Stimulated activated naive CD4-positive, alpha-beta T cell treated with Interleukin-2 at 50 U/mL for 16 hours (primary cell): ENCODE results near the gene SLC4A2.

ENCODE experiments used
- DNase-seq: peaks from one replicate; lab custom pipeline; 2025; lab: John Stamatoyannopoulos, UW

Gene SLC4A2

DNA sequence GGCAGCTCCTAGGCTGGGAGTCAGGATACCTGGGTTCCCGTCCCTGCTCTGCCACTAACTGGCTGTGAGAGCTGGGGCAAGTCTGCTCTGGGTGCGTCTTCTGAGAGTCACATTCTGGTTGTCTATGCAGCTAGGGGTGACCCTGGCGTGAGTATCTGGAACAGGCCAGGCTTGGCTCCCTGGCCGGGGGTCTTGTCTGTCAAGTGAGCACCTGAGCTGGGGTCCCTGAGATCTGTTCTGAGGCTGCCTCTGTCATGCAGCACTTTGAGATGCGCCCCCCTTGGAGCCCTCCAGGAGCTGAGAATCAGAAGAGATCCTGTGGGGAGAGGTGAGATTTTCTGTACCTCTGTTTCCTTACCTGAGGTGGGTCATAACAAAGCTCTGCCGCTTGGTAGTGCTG, 34.4 kb downstream of the SLC4A2 start:
- DNase-seq: no peak

DNA sequence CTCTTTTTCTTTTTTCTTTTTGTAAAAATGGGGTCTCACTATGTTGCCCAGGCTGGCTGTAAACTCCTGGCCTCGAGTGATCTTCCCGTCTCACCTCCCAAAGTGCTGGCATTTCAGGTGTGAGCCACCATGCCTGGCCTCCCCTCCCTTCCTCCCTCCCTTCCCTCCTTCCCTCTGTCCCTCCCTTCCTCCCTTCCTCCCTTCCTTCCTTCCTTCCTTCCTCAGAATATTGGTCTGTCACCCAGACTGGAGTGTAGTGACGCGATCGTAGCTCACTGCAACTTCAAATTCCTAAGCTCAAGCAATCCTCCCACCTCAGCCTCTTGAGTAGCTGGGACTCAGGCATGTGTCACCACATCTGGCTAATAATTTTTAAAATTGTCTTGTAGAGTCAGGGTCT, 35.3 kb downstream of the SLC4A2 start:
- DNase-seq: no peak

DNA sequence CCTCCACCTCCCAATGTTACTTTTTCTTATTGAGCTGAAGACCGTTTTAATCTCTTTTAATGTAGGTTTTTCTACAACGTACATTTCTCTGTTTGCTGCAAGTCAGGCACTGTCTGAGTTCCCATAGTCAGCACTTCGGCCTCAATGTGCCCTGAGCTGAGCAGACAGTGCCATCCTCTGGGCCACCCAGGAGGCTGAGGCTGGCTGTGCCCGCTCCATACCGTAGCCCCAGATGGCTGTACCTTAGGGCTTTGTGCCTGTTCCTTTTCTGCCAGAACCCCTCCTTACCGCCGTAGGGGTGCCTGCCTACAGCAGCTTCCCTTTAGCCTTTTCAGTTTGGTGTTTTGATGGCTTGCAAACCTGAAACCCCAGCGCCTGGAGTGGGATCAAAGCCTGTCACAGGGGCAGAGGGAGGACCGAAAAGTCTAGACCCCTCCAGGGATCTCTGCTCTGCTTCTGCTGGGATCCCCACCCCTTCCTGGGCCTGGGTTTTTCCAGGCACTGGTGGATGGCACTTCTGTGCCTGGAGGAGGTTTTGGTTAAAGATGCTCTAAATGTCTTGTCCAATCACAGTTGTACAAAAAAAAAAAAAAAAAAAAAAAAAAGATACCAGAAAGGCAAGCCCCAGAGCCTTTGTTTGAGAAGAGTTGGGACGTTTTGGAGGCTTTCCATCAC, 35.9 kb downstream of the SLC4A2 start:
- DNase-seq: no peak

DNA sequence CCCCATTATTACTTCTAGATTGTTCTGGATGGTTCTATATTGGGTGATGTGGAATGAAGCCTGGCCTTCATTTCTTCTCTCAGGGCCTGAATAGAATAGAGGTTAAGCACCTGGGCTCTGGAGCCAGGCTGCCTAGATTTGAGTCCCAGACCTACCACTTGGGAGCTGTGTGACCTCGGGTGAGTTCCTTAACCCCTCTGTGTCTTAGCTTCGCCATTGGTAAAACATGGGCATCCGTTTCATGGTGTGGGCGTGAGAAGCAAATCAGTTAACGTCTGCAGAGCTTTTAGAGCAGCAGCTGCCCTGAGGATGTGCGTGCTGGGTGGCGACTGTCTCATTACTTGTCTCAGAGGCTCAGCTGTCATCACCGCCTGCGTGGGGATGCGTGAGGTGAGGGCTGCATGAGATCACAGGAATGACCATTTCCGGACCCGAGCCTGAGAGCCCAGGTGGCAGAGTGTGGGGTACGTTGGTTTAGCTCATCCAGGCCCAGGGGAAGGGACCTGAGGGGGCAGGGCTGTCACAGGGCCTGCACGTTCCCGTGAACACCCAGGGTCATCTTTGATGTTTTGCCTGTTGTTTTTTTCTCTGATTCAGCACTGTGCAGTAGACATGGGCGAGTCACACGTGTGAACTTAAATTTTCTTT, 36.6 kb downstream of the SLC4A2 start:
- no peak for DNase-seq

DNA sequence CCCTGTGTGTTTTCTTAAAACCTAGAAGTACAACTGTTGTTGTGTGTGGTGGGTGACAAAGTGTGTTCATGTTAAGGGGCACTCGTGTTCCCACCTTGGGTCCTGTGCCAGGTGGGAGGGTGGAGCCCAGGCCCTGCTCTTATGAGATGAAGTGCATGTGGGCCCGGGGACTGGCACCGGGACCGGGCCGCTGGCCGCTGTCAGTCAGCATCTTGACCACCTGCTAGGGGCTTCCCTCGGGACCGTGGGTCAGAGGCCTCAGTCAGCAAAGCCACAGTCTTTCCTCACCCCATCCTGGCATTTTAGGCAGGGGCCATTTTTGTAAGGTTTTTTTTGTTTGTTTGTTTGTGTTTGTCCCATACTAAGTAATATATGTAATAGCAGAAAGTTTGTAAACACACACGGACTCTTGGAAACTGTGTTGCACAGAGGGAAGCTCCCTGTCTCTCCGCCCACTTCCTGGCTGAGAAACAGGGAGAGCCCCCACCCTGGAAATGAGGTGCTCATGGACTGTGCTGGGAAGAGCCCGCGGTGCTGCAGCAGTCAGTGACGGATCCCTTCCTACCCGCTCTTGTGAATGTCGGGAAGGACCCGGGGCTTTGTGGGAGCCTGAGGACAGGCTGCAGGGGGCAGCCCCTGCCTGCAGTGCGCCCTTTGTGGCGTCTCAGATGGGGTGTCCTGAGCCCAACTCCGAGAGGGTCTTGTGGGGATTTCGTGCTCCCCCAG, 40.3 kb downstream of the SLC4A2 start:
- no peak for DNase-seq

DNA sequence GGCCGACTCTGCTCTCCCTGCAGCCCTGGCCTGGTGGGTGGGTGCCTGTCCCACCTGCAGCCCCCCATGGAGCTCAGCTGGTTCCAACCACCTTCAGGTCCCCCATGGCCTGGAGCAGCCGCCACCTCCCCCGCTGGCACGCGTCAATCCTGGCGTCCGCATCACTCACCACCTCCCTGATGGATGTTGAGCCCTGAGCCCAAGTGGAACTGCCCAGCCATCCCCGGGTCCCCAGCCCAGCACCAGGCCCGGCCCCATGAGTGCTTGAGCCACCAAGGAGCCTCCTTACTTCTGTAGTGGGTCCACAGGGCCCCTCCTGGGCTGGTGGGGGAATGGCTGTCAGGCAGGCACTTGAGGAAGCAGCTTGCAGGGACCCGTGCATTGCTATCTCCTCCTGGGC, 41.5 kb downstream of the SLC4A2 start:
- DNase-seq: no peak

DNA sequence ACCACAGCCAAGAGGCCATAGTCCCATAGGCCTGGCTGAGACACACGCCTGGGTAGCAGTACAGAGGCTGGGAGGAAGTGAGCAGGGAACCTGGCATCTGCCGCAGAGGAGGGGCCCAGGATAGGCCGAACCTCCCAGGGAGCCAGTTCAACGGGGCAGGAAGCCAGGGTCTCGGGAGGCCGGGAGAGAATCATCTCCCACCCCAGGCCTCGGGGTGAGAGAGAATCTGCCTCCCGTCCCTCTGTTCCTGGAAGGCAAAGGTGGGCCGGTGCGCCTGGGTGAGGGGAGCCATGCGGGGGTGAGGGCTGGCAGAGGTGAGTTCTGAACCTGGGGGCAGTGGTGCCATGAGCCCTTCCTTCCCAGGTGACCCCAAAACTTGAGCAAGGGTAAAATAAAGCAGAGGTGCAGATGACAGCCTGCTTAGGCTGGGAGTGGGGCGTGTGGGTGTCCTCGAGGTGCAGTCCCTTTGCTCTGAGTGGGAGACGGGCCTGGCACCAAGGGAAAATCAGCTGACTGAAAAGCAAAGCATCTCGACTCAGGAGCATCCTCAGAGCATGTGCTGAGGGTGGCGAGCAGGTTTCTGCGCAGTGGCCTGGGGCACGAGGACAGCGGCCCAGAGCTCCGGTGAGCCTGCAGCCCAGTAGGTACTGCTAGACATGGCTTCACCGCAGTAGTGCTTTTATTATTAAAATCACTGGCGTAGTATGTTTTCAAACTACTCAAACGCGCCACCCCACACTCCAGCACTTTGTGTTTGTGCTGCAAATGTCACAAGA, 42.4 kb downstream of the SLC4A2 start:
- no peak for DNase-seq

DNA sequence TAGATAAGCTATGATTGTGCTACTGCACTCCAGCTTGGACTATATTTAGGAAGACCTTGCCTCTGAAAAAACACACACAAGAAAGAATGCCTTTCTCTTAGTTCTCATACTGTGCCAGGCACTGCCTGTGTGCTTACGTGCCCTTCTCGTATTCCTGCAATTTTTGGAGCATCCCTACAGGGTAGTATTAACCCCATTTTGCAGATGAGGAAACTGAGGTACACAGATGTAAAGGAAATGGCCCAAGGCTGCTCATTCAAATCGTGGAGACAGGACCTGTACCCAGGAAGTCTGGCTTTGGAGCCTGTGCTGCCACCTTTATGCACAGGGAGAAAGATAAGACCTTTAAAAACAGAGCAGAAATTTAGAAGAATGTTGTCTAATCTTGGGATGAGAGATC, 43.6 kb downstream of the SLC4A2 start:
- no peak for DNase-seq

DNA sequence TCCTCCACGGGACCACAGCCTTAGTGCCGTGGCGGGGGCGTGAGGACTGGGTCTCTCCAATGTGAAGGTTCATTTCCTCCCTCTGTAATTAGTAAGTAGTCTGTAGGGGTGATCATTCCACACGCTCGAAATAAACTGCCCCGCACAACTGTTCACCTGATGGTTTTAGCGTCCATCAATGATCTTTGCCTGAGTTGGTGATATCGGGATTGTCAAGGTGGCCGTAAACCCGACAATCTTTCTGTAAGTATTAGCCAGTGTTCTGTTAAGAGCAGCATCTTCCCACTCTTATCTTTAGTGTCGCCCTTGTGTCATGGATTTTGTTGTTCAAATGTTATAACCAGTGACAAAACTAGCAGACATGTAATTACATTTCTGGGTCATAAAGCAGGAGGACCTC, 44.6 kb downstream of the SLC4A2 start:
- no peak for DNase-seq

DNA sequence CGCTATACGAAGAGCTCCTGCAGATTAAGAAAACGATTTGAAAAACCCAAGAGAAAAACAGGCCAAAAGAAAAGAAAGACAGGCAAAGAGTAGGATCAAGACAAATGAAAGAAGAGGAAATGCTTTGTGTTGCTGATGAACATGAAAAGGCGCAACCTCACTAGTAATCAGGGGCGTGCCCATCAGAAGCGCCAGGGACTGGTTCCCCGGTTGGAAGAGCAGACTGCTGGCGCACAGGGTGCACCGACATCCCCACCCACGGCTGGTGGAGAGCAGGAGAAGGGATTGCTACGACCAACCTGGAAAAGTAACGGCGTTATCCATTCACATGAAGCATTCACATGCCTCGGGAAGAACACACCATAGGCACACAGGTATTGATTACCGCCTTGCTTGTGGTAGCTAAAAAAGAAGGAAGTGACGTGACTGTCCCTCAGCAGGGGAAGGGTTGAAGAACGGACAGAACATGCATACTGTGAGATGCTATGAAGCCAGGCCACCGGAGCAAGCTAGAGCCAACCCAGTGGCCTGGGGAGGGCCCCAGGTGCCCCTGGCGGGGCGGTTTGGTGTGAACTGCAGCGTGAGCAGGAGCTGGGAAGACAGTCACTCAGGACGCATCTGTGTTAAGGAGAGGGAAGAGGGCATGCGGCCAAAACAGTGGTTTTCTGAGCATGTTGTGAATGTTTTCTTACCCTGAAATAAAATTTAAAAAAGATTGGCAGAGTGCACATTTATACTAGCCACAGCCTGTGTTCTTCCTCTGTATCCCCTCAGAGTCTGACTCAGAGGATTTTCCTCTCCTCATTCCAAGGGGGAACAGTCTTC, 45.2 kb downstream of the SLC4A2 start:
- no peak for DNase-seq

DNA sequence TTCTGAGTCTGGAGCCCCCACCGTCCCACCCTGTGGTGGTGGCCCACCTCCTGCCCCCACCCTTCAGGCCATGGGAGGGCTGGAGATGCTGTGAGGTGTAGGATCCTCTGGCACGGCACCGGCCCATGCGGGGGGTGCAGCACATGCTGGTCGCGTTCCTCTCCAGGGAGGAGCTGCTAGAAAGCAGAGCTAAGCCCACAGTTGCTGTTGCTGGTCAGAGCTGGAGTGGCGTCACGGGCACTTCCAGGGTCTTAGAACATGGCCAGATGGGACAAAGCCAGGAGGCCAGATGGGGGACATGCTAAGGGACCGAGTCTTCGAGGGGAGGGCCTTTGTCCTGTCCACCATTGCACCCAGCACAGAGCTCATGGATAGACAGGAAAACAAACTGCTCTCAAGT, 48.5 kb downstream of the SLC4A2 start:
- DNase-seq: no peak

DNA sequence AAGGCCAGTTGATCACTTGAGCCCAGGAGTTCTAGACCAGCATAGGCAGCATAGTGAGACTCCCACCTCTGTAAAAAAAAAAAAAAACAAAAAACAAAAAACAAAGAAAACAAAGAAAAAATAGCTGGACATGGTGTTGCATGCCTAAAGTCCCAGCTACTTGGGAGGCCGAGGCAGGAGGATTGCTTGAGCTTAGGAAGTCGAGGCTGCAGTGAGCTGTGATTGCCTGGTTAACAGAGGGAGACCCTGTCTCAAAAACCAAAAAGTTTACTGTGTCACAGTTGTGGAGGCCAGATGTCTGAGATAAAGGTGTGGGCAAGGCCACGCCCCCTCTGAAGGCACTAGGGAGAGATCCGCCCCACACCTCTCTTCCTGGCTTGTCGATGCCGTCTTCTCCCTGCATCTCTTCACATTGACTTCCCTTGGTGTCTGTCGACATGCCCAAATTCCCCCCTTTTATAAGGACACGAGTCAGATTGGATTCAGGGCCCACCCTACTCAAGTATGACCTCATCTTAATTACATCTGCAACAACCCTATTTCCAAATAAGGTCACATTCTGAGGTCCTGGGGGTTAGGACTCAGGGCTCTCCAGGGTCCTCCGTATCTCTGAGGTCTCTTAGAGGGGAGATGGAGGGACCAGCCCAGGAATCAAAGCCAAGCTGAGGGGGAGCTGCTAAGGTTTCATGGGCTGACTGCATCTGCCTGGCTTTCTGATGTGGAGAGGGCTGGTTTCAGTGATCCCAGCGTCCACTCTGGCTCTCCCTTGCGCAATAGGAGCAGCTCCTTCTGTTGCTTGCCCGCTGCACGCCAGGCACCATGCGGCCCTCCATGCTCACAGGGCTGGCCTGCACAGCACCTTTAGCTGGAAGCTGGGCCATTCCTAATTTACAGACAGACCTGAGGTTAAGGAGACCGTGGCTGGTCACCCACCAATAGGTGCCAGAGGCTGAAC, 50.0 kb downstream of the SLC4A2 start:
- DNase-seq: no peak

DNA sequence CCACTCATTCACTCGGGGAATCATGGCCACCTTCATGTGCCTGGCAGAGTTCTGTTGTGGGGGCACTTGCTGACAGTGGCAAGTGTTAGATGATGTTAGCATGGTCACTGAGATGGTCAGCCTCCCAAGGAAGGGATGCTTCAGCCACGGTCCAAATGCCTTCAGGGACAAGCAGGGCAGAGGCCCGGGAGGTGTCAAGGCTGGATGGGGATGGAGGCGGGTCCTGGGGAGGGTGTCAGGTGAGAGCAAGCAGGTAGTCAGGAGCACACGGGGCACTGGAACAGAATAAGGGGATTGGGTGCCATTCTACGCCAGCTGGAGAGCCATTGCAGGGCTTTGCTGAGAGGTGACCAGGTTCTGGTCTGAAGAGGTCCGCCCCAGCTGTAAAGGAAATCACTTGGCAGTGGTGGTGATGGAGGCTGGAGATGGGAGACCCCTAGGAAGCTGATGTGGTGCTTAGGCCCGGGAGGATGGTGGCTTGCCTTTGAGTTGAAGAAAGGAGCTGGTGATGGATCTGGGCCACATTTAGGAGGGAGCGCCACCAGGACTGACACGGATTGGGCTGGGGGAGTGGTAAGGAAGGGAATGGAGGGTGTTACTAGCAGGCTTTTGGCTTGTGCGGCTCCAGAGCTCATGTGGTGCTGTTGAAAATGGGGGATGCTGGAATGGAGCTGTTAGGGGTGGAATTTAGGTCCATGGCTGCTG, 51.0 kb downstream of the SLC4A2 start:
- DNase-seq: no peak

DNA sequence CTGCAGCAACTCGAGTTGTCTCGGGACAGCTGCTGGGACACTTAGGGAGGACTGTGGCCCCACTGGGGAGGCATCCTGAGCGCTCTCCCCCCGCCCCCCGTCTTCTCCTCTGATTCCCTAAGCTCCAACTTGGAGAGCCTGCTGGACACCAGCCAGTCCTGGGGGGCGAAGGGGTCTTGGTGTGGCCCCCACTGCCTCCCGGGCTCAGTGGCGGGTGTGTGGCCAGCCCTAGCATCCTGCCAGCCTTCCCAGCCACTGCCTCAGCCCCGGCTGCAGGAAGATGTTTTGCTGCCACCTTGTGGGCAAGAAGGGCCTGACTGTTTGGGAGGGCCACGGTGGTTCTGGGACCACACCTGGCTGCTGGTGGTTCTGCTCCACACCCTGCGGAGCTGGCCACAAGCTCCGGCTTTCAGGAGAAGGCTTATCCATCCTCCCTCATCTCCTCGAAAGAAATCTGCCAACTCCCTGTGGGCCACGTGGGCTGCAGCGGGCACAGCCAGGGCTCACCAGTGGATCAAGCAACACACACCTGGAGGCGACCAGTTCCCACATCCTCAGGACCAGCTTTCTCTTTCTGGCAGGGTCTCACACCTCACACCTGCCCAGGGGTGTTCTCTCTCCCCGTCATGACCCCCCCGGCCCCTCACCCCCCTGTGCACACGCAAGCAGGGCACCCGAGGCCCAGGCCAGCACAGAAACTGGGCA, 51.7 kb downstream of the SLC4A2 start:
- peak; percentile 72 for DNase-seq

DNA sequence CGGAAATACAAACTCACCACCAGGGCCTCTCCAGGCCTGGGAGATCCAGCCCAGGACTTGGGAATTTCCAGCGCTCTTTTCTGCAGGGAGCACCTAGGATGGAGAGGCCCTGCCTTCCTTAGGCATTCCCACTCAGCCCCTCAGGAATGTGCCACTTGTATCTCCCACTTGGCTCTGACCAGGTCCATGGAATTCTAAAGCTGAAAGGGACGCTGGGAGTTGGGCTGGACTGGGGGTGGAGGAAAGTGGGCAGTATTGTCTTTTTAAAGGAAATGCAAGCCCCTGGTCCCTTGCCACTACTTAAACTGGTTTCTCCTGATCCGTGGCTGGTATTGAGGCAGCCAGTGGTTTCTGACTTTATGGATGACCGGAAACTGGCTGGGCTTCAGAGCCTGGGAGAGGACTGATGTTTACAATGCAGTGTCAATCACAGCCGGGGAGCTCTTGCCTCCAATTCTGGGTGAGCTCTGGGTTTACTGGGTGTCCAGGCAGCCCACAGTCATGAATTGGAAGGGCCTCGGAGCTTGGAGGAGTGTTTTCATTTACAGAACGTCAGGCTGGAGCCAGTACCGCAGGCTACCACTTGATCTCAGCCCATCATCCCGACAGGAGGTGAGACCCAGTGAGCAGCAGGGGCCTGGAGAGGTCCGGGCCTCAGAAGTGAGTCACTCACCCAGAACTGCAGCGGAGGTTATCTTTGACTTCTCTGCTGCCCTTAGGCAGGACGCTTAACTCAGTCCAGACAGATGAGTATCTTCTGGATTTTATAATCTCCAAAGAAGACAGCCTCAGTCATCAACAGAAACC, 54.2 kb downstream of the SLC4A2 start:
- no peak for DNase-seq

DNA sequence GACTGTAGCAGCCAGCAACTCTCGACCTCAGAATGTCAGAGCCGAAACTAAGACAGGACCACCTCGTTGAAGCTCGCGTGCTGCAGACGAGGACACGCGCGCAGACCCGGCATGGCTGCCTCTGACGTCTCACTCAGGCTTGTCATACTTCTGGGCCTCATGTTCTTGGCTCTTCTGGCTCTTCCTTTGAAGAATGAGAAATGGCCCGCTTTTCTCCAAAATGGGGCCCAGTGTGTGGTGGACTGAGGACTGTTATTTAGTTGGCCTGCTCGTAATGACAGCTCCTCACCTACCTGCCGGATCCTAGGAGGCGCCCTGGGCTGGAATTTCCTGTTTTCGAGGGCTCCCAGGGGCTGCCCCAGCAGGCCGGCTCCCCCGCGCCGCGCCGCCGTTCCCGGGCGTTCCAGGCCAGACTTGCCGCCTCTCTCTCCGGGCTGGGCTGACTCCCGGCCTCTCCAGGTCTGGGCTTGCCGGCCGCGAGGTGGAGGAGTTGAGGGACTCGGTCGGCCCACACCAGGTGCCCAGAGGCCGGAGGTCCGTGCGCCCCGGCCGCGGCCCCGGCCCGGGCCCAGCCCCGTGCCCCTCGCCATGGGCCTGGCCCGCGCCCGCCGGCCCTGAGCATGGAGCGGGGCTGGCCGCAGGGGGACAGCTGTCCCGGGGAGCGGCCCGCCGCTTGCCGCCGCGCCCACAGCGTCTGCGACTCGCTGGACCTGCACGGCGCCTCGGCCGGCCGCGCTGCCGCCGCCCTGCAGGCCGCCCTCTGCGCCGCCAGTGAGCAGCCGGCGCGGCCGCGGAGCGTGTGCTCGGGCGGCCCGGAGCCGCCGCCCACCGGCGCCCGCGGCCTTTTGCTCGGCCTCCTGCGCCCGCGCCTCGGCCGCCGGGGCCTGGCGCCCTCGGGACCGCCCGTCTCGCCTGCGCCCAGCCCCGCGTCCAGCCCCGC, 55.0 kb downstream of the SLC4A2 start:
- DNase-seq: no peak

DNA sequence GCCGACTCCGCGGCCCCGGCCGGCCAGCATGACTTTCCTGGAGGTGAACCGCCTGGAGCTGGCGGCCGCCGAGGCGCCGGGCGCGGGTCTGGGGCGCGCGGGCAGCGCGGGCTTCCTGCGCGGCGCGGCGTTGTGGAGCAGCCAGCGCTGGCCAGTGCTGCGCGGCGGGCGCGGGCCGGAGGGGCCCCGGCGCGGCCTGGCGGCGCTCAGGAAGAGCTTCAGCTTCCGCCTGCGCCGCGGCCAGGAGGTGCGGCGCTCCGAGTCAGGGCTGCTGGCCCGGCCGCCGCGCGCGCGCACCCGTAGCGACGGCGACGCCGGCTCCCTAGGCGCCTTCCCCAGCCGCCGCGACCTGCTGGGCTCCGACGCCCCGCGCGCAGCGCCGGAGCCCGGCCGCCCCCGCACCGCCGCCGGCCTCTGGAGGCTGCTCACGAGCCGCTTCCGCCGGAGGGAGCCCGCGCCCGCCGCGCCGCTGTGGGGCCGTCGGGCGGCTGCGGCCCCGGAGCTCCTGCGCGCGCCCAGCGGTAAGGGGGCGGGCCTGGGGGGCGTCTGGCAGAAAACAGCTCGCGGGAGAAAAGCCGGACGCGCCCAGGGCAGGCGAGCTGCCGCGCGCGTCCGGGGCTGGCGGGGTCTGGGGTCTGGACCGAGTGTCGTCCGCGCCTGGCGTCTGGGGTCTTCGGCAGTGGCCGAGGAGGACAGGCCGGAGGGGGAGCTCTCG, 55.9 kb downstream of the SLC4A2 start:
- peak; percentile 19 for DNase-seq
